Measurements from ENCODE around the gene NPPC.

DNA sequence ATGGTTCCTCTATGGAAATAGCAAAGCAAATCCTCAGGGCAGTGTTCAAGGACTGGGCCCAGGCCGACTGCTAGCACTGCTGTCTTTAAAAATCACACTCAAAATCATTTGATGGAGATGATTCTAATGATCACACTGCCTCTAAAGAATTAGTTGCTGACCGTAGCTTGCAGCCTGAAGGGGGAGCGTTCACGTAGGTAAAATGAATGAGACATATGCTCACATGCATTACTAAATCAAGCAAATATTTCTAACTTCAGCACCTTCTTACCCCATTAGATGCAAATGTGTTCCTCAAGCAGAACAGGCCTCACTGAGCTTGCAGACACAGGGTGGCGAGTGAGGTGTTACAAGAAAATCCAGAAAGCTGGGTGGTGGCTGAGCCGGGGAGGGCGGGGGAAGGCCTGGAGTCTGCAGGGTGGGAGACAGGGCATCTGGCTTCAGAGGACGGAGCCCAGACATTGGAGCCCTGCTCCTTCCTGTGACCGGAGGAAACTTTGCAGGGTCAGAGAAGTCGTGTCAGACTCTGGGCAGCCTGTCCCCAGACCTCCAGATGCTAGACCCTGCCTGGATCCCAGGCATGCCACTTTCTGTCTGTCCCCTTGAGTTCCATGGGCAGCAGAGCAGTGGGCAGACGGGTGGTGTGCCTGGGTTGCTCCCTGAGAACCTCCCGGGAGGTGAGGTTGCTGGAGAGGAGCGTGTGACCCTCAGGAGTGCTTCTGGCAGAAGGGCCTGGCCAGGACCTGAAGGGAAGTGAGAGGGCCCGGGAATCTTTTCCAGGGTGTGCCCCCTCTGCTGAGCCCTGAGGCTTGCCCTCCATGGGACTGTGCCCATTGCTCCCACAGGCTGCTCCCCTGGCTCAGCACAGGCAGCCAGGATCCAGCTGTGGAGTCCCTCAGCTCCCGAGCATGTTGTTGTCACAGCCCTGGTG is 7.1 kb upstream of the NPPC start:
- TF ChIP-seq, protein P1, sequence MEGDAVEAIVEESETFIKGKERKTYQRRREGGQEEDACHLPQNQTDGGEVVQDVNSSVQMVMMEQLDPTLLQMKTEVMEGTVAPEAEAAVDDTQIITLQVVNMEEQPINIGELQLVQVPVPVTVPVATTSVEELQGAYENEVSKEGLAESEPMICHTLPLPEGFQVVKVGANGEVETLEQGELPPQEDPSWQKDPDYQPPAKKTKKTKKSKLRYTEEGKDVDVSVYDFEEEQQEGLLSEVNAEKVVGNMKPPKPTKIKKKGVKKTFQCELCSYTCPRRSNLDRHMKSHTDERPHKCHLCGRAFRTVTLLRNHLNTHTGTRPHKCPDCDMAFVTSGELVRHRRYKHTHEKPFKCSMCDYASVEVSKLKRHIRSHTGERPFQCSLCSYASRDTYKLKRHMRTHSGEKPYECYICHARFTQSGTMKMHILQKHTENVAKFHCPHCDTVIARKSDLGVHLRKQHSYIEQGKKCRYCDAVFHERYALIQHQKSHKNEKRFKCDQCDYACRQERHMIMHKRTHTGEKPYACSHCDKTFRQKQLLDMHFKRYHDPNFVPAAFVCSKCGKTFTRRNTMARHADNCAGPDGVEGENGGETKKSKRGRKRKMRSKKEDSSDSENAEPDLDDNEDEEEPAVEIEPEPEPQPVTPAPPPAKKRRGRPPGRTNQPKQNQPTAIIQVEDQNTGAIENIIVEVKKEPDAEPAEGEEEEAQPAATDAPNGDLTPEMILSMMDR (IDR thresholded peaks at IDR 0.05; ENCODE audit: control extremely low read depth in 1 of 3, insufficient read depth in 1 of 3, low read depth in 1 of 3, low read length in 3 of 3) = peak in 1 of 3 experiments; percentile 11; a peak in 1 of 4 replicates
- TF ChIP-seq HDAC6 (IDR thresholded peaks at IDR 0.05; ENCODE audit: low read depth, low read length) (no peak), RAD21 (IDR thresholded peaks at IDR 0.05 in 1 of 2, conservative IDR thresholded peaks at IDR 0.05 in 1 of 2; ENCODE audit: low read depth in 2 of 2, low read length in 2 of 2) (no peak), ZNF274 (IDR thresholded peaks at IDR 0.05; ENCODE audit: borderline replicate concordance, extremely low read depth, low read length) (no peak), RXRA (IDR thresholded peaks at IDR 0.05; ENCODE audit: insufficient read depth, low read depth, low read length) (no peak), GTF2F1 (IDR thresholded peaks at IDR 0.05; ENCODE audit: borderline replicate concordance, low read depth, low read length) (no peak), EGR1 (IDR thresholded peaks at IDR 0.05; ENCODE audit: borderline replicate concordance, low read depth, low read length) (no peak)

All from H1 (cell line).